GM12878 (cell line): ENCODE measurements around the gene THOC1.

Experiments used
- BHLHE40 ChIP-seq, 2 experiments: fragments of 450-650 bp in 1 of 2; IDR thresholded peaks; 2 replicates each; pipeline ENCODE4 v1.6.1; 2011 to 2017; ENCODE audit warnings: low read depth in 2 of 2, borderline replicate concordance in 1 of 2, improper control_type of control experiment in 1 of 2, low read length in 1 of 2, mild to moderate bottlenecking in 1 of 2
- HDAC6 ChIP-seq: fragments of 200-600 bp; sonication (generic); IDR thresholded peaks from one replicate; pipeline ENCODE4 v1.8.0; 2017; ENCODE audit warnings: antibody characterized with exemption; ENCODE audit not compliant: unreplicated experiment
- POLR2A ChIP-seq: IDR thresholded peaks from 2 replicates; pipeline ENCODE4 v1.6.1; 2011; ENCODE audit warnings: low read depth, mild to moderate bottlenecking, low read length
- RFX5 ChIP-seq: IDR thresholded peaks from 2 replicates; pipeline ENCODE4 v1.6.1; 2011; ENCODE audit warnings: low read depth, low read length, improper control_type of control experiment
- SUPT20H ChIP-seq: IDR thresholded peaks from 2 replicates; pipeline ENCODE4 v1.6.1; 2011; ENCODE audit warnings: low read depth, mild to moderate bottlenecking, low read length, moderate library complexity, borderline replicate concordance; ENCODE audit not compliant: control insufficient read depth

- TF ChIP-seq RFX5 = no peak
- TF ChIP-seq POLR2A = no peak
- no peak for TF ChIP-seq BHLHE40 (IDR thresholded peaks at IDR 0.05; ENCODE audit: borderline replicate concordance in 1 of 2, low read depth in 2 of 2, low read length in 1 of 2)
- TF ChIP-seq HDAC6 = no peak
- no peak for TF ChIP-seq SUPT20H
Observed at GRCh38 chr18:248053-248452, 19.8 kb downstream of the THOC1 start.
